Stimulated activated naive CD8-positive, alpha-beta T cell treated with anti-CD3 and anti-CD28 coated beads, Interleukin-15, Interleukin-2, amounts not matched to agents 100 U/mL and 50 U/mL, for 24 hours (primary cell): ENCODE data around the gene PGF.
"Not testable (repeated sequence)": the region's sequence is repeated elsewhere in the genome, so short reads cannot be mapped to it uniquely, and the experiment has no call there.

Source experiments
- ATAC-seq: fragments of 150-1000 bp; cut with Tn5 transposase; one replicate; pipeline ENCODE4 v1.10.0; 2021
- DNase-seq: peaks from one replicate; pipeline ENCODE4 v3.0.0; 2021

Gene PGF

DNA sequence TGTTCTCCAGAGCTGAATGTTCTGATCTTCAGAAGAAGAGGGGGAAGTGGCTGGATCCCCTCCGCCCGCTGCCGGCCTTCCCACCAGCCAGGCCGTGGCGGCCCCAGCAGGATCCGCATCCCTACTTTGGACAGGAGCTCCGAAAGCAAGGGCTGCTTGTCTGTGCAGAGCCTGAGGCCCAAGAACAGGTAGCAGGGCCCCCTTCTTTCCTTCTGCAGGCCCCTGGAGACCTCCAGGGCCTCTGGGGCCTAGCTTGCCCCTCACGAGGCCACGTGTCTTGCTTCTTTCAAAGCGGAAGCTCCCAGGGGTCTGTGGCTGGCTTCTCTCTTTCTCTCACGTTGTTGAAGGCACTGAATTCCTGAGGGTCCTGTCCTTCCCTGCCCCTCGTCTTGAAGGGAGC lies 13.2 kb downstream of the PGF start:
- no peak for ATAC-seq
- DNase-seq: no peak

DNA sequence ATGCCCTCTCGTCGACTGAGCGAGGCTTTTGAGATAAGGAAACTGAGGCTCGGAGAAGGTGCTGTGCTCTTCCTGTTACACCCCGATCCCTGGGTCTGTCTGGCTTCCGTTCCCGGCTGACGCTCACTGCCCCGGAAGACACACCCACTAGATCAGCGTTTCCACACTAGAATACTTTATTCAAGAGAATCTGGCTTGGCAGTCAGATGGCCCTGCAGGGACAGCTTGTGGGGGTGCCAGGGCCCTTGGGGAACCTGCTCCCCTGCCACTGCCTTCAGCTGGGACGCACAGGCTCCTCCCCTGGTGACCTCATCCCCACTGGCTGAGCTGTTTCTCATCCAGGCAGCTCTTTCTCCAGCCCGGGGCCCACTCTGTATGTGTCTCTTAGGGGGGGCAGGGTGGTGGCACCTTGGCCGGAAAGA lies 13.7 kb downstream of the PGF start:
- peak; percentile 81 for ATAC-seq
- DNase-seq: peak; percentile 72

DNA sequence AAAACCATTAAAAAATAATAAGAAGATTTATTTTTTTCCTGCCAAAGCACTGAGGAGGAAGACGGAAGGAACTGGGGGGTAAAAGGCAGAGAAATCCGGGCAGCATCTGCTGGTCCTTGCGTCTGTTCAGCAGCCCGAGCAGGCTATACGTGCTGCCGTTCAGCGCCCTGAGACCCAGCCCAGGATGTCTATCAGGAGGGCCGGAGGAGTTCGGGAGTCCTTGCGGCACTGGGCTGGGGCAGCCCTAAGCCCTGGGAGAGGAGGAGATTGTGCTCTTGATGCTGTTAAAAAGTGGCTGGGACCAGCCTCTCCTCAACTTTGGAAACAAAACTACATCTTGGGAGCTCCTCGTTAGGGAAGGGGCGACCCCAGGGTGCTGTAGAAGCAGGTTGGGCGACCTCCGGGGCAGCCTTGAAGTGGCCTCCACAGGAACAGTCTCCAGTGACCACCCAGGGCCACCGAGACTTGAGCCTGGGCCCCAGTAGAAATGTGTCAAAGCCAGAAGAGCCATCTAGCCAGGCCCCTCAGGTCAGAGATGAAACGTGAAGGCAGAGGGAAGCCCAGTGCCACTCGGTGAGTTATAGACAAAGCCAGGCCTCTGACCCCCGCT lies 14.3 kb downstream of the PGF start:
- no peak for DNase-seq
- ATAC-seq: no peak

DNA sequence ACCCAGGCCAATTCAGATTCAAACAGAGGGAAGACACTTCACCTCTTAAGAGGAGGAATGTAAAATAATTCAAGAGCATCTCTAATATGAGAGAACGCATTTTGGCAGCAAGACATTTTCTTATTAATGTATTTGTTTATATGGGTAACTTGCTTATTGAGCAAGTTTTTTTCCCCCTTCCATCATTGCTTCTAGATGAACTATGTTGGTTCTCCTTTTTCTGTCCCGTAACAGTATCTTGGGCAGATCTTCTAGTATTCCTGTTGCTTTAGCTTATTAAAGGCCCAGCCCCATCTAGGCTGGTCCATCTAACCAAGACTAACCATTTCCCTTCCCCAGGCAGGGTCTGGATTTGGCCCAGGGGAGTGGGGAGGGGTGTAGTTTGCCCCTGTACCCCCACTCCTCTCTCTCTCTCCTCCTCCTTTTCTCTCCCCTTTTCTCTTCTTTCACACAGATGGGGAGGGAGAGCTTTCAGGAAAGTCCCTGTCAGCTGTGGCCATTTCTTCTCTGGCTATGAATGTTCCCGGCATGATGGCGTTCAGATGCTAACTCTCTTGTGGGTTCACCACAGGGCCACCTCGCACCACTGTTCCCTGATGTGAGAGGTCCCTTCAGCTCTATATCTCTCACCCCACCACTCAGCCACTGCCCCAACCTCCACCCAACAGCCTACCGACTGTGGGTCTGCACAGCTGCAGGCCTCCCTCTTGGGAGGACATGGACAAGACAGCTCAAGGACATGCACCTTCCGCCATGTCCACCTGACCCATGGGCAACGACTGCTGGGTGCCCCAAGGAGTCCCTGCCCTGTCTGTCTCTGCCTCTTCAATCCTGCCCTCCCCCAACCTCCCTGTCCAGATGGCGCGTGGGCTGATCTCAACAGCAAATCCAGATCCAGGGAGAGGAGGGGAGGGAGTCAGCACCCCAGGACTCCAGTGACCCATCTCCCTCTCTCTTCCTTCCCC lies 16.6 kb downstream of the PGF start:
- no peak for DNase-seq
- no peak for ATAC-seq

DNA sequence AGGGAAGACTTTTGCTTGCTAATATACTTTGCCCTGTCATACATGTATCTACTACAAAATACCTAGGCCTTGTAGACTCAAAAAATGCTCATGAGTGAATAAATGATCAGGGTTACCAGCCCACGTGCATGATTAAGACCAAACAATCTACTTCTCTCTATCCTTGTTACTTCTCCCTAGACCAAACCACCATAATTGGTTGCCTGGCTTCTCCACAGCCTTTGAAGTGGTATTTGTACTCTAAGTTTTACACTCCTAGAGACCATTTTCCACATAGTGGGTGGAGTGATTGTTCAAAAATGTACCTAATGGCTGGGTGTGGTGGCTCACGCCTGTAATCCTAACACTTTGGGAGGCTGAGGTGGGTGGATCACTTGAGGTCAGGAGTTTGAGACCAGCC lies 18.2 kb downstream of the PGF start:
- no peak for ATAC-seq
- DNase-seq: no peak

DNA sequence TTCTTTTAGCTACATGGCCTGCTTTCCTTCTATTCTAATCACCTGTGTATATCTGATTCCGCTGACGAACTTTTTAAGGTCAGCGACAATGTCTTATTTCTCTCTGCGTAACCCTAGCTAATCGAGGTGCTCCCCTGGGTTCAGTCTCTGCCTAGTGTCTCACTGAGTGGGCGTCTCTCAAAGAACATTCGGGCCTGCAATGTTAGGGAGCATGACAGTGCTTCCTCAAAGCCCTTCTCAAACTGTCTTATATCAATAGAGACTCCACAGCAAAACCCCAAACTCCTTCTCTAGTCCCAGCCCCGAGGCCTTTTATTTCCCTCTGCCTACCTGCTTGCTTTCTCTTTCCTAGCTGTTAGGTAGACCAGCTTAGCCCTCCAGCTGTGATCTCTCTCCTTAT lies 18.7 kb downstream of the PGF start:
- DNase-seq (no peak), ATAC-seq (no peak)

DNA sequence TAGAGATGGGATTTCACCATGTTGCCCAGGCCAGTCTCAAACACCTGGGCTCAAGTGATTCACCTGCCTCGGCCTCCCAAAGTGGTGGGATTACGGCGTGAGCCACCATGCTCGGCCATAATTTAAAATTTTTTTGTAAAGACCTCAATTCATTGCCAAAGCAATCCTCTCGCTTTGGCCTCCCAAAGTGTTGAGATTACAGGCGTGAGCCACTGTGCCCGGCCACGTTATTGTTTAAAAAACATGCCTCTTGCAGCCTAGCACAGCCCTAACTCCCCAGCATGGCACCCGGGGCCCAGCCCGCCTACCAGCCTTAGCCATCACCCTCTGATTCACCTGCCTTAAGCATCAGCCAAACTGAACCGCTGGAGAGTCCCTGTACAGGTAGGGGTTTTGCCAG lies 19.2 kb downstream of the PGF start:
- ATAC-seq (no peak), DNase-seq (no peak)

DNA sequence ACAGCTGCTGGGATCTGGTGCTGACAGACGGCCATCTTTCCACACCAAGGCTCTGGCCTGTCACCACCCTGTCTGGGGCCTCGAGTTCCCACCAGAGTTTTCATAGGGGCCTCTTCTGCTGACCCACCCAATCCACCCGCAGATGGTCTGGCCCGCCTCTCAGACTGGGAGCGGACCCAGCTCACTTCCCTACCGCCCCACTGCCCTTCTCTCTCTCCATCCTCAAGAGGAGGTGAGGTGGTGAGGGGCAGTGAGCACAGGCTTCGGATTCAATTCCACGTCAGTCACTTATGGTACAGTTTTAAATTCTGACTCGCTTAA lies 20.1 kb downstream of the PGF start:
- DNase-seq (no peak), ATAC-seq (no peak)

- DNase-seq (no peak), ATAC-seq (no peak)
These were observed 20.7 kb downstream of the PGF start for GRCh38 chr14:74934476-74935359.

DNA sequence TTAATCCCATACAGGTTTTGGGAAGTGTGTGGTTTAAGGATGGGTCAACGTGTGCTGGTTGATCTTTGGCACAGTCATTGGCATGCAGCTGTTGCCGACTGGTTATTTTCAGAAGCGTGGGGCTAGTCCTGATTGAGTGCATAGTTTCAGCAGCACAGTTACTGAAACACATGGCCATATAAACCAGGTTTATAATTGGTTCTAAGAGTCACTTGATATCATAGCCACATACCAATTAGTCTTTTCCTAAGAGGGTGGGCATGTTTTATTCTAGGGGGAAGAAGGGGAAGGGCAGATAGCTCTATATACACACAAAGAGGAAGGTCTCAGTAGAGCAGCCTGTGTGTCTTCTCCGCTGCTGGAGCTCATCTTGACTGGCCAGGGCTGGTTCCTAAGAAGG lies 21.4 kb downstream of the PGF start:
- DNase-seq (no peak), ATAC-seq (no peak)

- not testable (repeated sequence) for ATAC-seq, DNase-seq
These were observed 22.5 kb downstream of the PGF start for GRCh38 chr14:74932936-74933335.

- peak; percentile 29 for ATAC-seq
- no peak for DNase-seq
These were observed 22.9 kb downstream of the PGF start for GRCh38 chr14:74932401-74932901.

DNA sequence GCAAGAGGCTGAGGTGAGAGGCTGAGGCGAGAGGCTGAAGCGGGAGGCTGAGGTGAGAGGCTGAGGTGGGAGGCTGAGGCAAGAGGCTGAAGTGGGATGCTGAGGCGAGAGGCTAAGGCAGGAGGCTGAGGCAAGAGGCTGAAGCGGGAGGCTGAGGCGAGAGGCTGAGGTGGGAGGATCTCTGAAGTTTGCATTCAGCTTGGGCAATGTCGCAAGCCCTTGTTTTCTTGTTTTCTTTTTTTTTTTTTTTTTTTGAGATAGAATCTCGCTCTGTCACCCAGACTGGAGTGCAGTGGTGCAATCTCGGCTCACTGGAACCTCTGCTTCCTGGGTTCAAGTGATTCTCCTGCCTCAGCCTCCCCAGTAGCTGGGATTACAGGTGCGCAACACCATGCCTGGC lies 23.7 kb downstream of the PGF start:
- not testable (repeated sequence) for DNase-seq, ATAC-seq

DNA sequence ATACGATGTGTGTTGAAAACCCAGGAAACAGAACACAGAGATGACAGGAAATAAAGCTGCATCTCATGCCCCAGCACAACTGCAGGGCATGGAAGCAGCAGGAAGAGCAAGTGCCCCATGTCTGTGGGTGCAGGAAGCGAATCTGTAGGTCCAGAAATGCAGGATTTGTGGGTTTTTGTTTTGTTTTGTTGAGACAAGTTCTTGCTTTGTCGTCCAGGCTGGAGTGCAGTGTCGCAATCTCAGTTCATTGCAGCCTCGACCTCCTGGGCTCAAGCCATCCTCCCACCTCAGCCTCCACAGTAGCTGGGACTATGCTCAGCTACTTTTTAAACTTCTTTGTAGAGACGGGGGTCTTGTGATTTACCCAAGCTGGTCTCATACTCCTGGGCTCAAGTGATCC lies 26.2 kb downstream of the PGF start:
- ATAC-seq (no peak), DNase-seq (no peak)

DNA sequence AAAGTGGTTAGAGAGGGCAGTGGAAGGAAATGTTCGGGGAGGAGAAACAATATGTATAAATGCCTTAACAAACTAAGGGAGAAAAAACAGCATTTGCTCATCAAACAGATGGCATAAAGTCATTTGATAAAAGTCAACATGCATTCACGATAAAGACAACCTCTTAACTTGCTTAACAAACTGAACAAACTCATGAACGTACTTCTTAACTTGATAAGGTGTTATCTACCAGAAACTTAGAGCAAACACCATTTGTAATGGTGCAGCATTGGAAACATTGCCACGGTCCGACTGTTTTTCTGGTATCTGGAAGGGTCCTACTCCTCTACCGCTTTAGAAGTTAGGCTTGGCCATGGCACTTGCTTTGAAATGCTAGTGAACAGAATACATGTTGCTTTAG lies 28.2 kb downstream of the PGF start:
- ATAC-seq: no peak
- DNase-seq: no peak

DNA sequence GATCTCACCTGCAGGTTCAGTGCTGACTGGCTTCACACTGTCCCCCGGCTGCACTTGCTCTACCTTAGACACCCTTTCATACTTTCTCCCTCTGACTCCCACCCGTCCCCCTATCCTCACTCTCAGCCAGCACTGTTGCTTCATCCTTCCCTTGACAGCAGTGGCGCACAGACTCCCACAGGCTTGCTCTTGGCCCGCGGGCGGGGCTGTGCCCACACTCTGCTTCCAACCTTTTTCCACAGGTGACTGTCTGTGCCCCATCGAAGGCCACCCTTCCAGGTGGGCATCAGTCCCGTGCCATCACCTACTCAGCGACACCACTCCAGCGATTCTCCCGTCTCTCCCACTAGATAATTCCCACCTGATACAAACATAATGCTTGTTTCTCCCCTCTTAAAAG lies 31.3 kb downstream of the PGF start:
- ATAC-seq (no peak), DNase-seq (no peak)

- peak; percentile 77 for DNase-seq
- ATAC-seq: peak; percentile 94
These were observed 32.5 kb downstream of the PGF start, which contains the start of gene RPS6KL1 for GRCh38 chr14:74922752-74923401. RPS6KL1 (minus strand) TSS chr14:74923260; CDS start chr14:74921541, 1,719 bp downstream.

DNA sequence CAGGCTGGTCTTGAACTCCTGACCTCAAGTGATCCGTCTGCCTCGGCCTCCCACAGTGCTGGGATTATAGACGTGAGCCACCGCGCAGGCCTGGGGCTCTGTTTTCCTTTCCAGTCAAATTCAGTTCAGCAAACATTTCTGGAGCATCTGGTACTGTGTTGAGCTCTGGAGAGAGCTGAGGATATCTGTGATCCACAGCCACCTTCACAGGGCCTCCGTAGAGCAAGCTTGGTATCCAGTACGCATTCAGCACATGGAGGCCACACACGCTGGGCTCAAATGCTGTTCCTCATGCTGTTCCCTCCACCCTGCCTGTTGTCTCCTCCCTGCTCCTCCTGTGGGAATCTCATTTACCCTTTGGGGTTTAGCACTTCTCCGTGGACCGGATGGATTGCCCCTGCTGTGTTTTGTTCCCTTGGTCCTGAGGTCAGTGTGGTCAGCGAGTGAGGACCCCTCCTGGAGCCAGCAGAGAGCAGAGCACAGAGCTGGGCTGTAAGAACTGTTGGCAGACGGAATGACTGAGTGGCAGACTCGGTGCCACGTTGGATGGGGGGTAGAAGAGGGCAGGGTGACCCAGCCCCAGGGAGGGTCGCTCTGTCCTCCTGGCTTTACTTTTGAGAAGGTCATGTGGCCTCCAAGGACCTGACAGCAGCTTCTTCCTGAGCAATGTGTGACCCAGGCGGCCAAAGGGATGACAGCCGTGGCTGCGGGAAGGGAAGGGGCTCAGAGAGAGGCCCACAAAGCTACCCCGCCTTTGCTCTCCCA lies 33.2 kb downstream of the PGF start:
- no peak for ATAC-seq

DNA sequence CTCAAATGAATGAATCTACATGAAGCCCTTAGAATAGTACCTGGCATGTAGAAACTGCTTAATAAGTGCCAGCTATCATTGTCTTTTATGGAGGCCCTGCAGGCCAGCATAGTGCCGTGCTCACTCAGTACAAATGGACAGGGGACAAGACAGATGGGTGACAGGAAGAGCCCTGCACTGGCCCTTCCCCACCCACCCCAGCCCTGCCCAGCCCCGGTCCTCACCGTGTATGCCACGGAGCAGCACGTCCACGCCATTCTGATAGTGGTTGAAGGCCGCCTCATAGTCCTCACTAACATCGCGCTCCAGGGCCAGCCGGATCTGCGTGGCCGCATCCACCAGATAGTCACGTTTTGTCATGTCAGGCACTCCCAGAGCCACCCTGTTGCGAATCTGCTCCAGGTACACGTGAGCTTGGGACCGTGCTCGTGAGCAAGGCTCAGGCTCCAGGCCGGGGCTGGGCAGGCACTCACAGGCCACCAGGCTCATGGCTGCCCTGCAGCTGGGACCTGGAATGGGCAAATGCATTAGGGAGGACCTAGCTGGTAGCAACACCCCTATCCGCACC lies 34.3 kb downstream of the PGF start:
- no peak for ATAC-seq
- DNase-seq: no peak

More for the DNA sequence above, 33.2 kb downstream of the PGF start:
- DNase-seq: no peak

- DNase-seq (no peak), ATAC-seq (no peak)
These were observed 35.1 kb downstream of the PGF start for GRCh38 chr14:74920281-74920680.
